Posterior cingulate gyrus (tissue), 11 donors: Measurements from ENCODE around the gene TSEN54.

Source experiments
- DNase-seq, 10 donors: peaks; one replicate each; pipeline versions ENCODE4 v3.0.0 to v3.0.0-alpha.2; 2020 to 2021; ENCODE audit warnings: mixed read lengths in 3 of 10
- intact Hi-C: fragments of 100-400 bp; cut with DNase I; formaldehyde crosslinking; loops from one replicate; pipeline ENCODE4 v1.15.1; 2023

Gene TSEN54

GRCh38 chr17:75487351-75488070 is 28.8 kb upstream of the TSEN54 start:
- intact Hi-C loops, result no loop called here
- peak in 4 of 10 donors; percentile 19 to 82 (median 47) for DNase-seq

- DNase-seq, result no peak
- intact Hi-C loops, result no loop called here
Observed at GRCh38 chr17:75488693-75489510, 27.4 kb upstream of the TSEN54 start.

- no peak for DNase-seq
- intact Hi-C loops, result no loop called here
Observed at GRCh38 chr17:75489511-75489955, 26.8 kb upstream of the TSEN54 start.

- intact Hi-C loops, result no loop called here
- DNase-seq, result no peak
Observed at GRCh38 chr17:75490173-75490743, 26.1 kb upstream of the TSEN54 start.

- intact Hi-C loops, result no loop called here
- DNase-seq, result no peak
Observed at GRCh38 chr17:75490953-75491649, 25.2 kb upstream of the TSEN54 start.

- intact Hi-C loops, result no loop called here
Observed at GRCh38 chr17:75491680-75492079, 24.6 kb upstream of the TSEN54 start.

GRCh38 chr17:75492555-75493168 is 23.7 kb upstream of the TSEN54 start:
- DNase-seq, result no peak
- intact Hi-C loops, result no loop called here

More at GRCh38 chr17:75491680-75492079, 24.6 kb upstream of the TSEN54 start:
- no peak for DNase-seq

- intact Hi-C loops, result no loop called here
- peak in 1 of 10 donors; percentile 64 for DNase-seq
Observed at GRCh38 chr17:75493476-75494129, 22.7 kb upstream of the TSEN54 start.

- DNase-seq, result no peak
- intact Hi-C loops, result no loop called here
Observed at GRCh38 chr17:75494326-75494877, 21.9 kb upstream of the TSEN54 start.

- peak in 1 of 10 donors; percentile 52 for DNase-seq
- intact Hi-C loops, result no loop called here
Observed at GRCh38 chr17:75496005-75496404, 20.3 kb upstream of the TSEN54 start.

- intact Hi-C loops, result no loop called here
- peak in 1 of 10 donors; percentile 39 for DNase-seq
Observed at GRCh38 chr17:75498039-75498725, 18.1 kb upstream of the TSEN54 start.

GRCh38 chr17:75498726-75499213 is 17.6 kb upstream of the TSEN54 start:
- intact Hi-C loops, result no loop called here
- peak in 1 of 10 donors; percentile 66 for DNase-seq

- DNase-seq, result peak in 1 of 10 donors; percentile 61
- intact Hi-C loops, result no loop called here
Observed at GRCh38 chr17:75499313-75500022, 16.9 kb upstream of the TSEN54 start.

- DNase-seq, result no peak
- intact Hi-C loops, result no loop called here
Observed at GRCh38 chr17:75500419-75501216, 15.7 kb upstream of the TSEN54 start.

- intact Hi-C loops, result no loop called here
- peak; percentile 65 to 97 (median 80) for DNase-seq
Observed at GRCh38 chr17:75501378-75502071, 14.8 kb upstream of the TSEN54 start.

- intact Hi-C loops, result no loop called here
- DNase-seq, result no peak
Observed at GRCh38 chr17:75502072-75502720, 14.1 kb upstream of the TSEN54 start.
